ENCODE data around the gene CELSR1. TPM values are rescaled to one million over a fixed set of nuclear protein-coding genes. Genes with fewer than 3 reads are reported as not detected.

Gene CELSR1
- total RNA-seq, 3 donors from 2014 or later (not counting 1 experiment from before 2014, with no cell fraction given): 0.89 to 3.9 (median 1.9) TPM

GRCh38 chr22:46439111-46439510 lies 98.3 kb downstream of the CELSR1 start:
- intact Hi-C loops (cut with micrococcal nuclease): no loop called here
- TF ChIP-seq CTCF (IDR thresholded peaks at IDR 0.05): no peak
- Histone ChIP-seq H3K36me3 (ENCODE audit: control insufficient read depth, insufficient read depth, low read length) (no peaks in the 10 kb centered on the region), H3K9me3 (ENCODE audit: control insufficient read depth, insufficient read depth, low read length) (no peaks in the 10 kb centered on the region), H3K27me3 (ENCODE audit: control insufficient read depth, insufficient read depth, low read length) (no peaks in the 10 kb centered on the region), H3K4me1 (ENCODE audit: control insufficient read depth, insufficient read depth, low read length) (no peaks in the 10 kb centered on the region), H3K4me3 (ENCODE audit: low read length) (no peak overlapping the region), H3K27ac (ENCODE audit: low read length) (no peak overlapping the region)
- ATAC-seq (no peak), DNase-seq (no peak)
- H3K4me1 Mint-ChIP-seq: no peaks in the 10 kb centered on the region
- H3K4me3 Mint-ChIP-seq: no peak overlapping the region
- 93% methylated on average over 25 of the region's 25 CpGs for WGBS (ENCODE audit: insufficient coverage)
- no peaks in the 10 kb centered on the region for H3K9me3 Mint-ChIP-seq
- H3K27me3 Mint-ChIP-seq (ENCODE audit: low read depth in 2 of 2): peaks cover 0 to 3% of the 10 kb centered on the region in 2 donors
- no peak overlapping the region for H3K27ac Mint-ChIP-seq
- no peaks in the 10 kb centered on the region for H3K36me3 Mint-ChIP-seq

- no peak for ATAC-seq
- no peak overlapping the region for H3K27ac ChIP-seq (ENCODE audit: low read length)
- Mint-ChIP-seq H3K9me3 (no peaks in the 10 kb centered on the region), H3K4me1 (peaks cover 0 to 4% of the 10 kb centered on the region in 2 donors), H3K4me3 (no peak overlapping the region), H3K27ac (no peak overlapping the region), H3K27me3 (ENCODE audit: low read depth in 2 of 2) (peaks cover 0 to 3% of the 10 kb centered on the region in 2 donors), H3K36me3 (no peaks in the 10 kb centered on the region)
- TF ChIP-seq CTCF (IDR thresholded peaks at IDR 0.05): no peak
- peaks cover 4% of the 10 kb centered on the region for H3K4me1 ChIP-seq (ENCODE audit: control insufficient read depth, insufficient read depth, low read length)
- 87% methylated on average over 19 of the region's 21 CpGs for WGBS (ENCODE audit: insufficient coverage)
- no peaks in the 10 kb centered on the region for H3K9me3 ChIP-seq (ENCODE audit: control insufficient read depth, insufficient read depth, low read length)
- H3K27me3 ChIP-seq (ENCODE audit: control insufficient read depth, insufficient read depth, low read length): no peaks in the 10 kb centered on the region
- no peak overlapping the region for H3K4me3 ChIP-seq (ENCODE audit: low read length)
- H3K36me3 ChIP-seq (ENCODE audit: control insufficient read depth, insufficient read depth, low read length): no peaks in the 10 kb centered on the region
- intact Hi-C loops (cut with micrococcal nuclease): no loop called here
- no peak for DNase-seq
Measured at GRCh38 chr22:46437671-46438440, 99.6 kb downstream of the CELSR1 start.

- peaks cover 12 to 15% of the 10 kb centered on the region in 2 donors for H3K4me1 Mint-ChIP-seq
- TF ChIP-seq CTCF (IDR thresholded peaks at IDR 0.05): no peak
- peaks cover 0 to 3% of the 10 kb centered on the region in 2 donors for H3K27me3 Mint-ChIP-seq (ENCODE audit: low read depth in 2 of 2)
- H3K9me3 ChIP-seq (ENCODE audit: control insufficient read depth, insufficient read depth, low read length): no peaks in the 10 kb centered on the region
- no peaks in the 10 kb centered on the region for H3K36me3 Mint-ChIP-seq
- H3K4me3 ChIP-seq (ENCODE audit: low read length): no peak overlapping the region
- H3K4me3 Mint-ChIP-seq: no peak overlapping the region
- H3K27ac ChIP-seq (ENCODE audit: low read length): no peak overlapping the region
- no peak overlapping the region for H3K27ac Mint-ChIP-seq
- H3K4me1 ChIP-seq (ENCODE audit: control insufficient read depth, insufficient read depth, low read length): peaks cover 15% of the 10 kb centered on the region
- no peaks in the 10 kb centered on the region for H3K36me3 ChIP-seq (ENCODE audit: control insufficient read depth, insufficient read depth, low read length)
- H3K9me3 Mint-ChIP-seq: no peaks in the 10 kb centered on the region
- ATAC-seq (no peak), DNase-seq (no peak)
- 94% methylated on average over 7 of the region's 8 CpGs for WGBS (ENCODE audit: insufficient coverage)
- no peaks in the 10 kb centered on the region for H3K27me3 ChIP-seq (ENCODE audit: control insufficient read depth, insufficient read depth, low read length)
- intact Hi-C loops (cut with micrococcal nuclease): no loop called here
Measured at GRCh38 chr22:46436595-46437175, 100.7 kb downstream of the CELSR1 start.

Data from natural killer cell (primary cell).